ENCODE data around the gene RAPGEF3. TPM values are rescaled to one million over a fixed set of nuclear protein-coding genes. Genes with fewer than 3 reads are reported as not detected.

The RAPGEF3 gene
- total and polyA plus RNA-seq, 2 of the 13 experiments (the other 11 are each of a cell fraction or from before 2014, with no cell fraction given) = 0.07 TPM

DNA sequence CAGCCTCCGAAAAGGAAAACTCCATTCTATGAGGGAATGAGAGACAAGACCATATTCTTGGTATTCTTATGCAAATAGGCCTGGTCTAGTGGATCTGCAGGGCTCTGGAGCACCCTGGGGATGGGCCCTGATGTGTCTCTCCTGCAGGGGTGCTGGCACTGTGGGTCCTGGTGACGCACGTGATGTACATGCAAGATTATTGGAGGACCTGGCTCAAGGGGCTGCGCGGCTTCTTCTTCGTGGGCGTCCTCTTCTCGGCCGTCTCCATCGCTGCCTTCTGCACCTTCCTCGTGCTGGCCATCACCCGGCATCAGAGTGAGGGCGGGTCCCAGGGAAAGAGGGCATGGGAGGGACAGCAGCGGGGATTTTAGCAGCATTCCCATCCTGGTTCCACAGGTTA lies 20.2 kb upstream of the RAPGEF3 start:
- no peak overlapping the region for H3K27ac ChIP-seq (ENCODE audit: extremely low read length, insufficient read depth, low read length)
- no peak for FAIRE-seq
- no TSS peak for BruUV-seq (replicated peaks)

More for the DNA sequence above, 20.2 kb upstream of the RAPGEF3 start:
- POLR2A ChIA-PET = interaction anchor here (1.4 kb wide), 1 partner anchor 40 kb away, joined by 3 read pairs; no protein-coding TSS in a partner anchor
- Histone ChIP-seq H3K4me2 (ENCODE audit: low read depth, low read length) (no peak overlapping the region), H3K9me3 (ENCODE audit: low read length) (no peaks in the 10 kb centered on the region), H3K4me3 (replicated peaks in 1 of 3; ENCODE audit: insufficient read depth in 1 of 3, low read depth in 2 of 3, low read length in 3 of 3) (no peak overlapping the region), H3K9ac (ENCODE audit: insufficient read depth, low read depth, low read length) (no peak overlapping the region), H2AFZ (ENCODE audit: low read length) (no peak overlapping the region), H3K27me3 (ENCODE audit: control insufficient read depth in 1 of 2, insufficient read depth in 2 of 2, low read length in 2 of 2) (no peaks in the 10 kb centered on the region), H3K79me2 (ENCODE audit: insufficient read depth, low read length) (no peaks in the 10 kb centered on the region), H3K36me3 (replicated peaks in 1 of 2; ENCODE audit: control insufficient read depth in 1 of 2, insufficient read depth in 2 of 2, low read length in 2 of 2) (no peaks in the 10 kb centered on the region; a peak in 1 of 5 replicates), H4K20me1 (ENCODE audit: insufficient read depth, low read length) (no peaks in the 10 kb centered on the region), H3K4me1 (ENCODE audit: insufficient read depth, low read length) (peaks cover 29% of the 10 kb centered on the region)
- ATAC-seq (no peak; the same call in 2 of the 3 replicates), DNase-seq (ENCODE audit: low spot score) (no peak)
- intact Hi-C loops (cut with micrococcal nuclease; ENCODE audit: unreplicated experiment) = loop anchor here (1.0 to 5.0 kb wide), 4 partner anchors 37 to 127 kb away; no protein-coding TSS in a partner anchor
- CTCF ChIA-PET (ENCODE audit: low intra/inter-chr PET ratio, low total read pairs) = interaction anchor here (1.0 to 3.6 kb wide), 6 partner anchors 34 to 67 kb away, joined by 3 to 56 read pairs (median 10); no protein-coding TSS in a partner anchor
- 62% methylated on average over 12 of the region's 14 CpGs for WGBS (ENCODE audit: low lambda C conversion rate)
- in situ Hi-C loops (cut with HindIII; ENCODE audit: extremely low pct_ligation_motif_present, low pct_unique_long_range_greater_than_20kb) = loop anchor here (5.0 kb wide), 2 partner anchors 37 to 67 kb away; no protein-coding TSS in a partner anchor
- TF ChIP-seq TCF7L2 (IDR thresholded peaks at IDR 0.05; ENCODE audit: low read depth, low read length) (no peak), KAT2B (IDR thresholded peaks at IDR 0.05; ENCODE audit: borderline replicate concordance, low read depth, low read length) (no peak), ZBTB21 (CRISPR knock-in tag; IDR thresholded peaks at IDR 0.05) (no peak), XBP1 (CRISPR knock-in tag; IDR thresholded peaks at IDR 0.05) (no peak)
- TF ChIP-seq, protein P1, sequence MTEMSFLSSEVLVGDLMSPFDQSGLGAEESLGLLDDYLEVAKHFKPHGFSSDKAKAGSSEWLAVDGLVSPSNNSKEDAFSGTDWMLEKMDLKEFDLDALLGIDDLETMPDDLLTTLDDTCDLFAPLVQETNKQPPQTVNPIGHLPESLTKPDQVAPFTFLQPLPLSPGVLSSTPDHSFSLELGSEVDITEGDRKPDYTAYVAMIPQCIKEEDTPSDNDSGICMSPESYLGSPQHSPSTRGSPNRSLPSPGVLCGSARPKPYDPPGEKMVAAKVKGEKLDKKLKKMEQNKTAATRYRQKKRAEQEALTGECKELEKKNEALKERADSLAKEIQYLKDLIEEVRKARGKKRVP (CRISPR knock-in tag; IDR thresholded peaks at IDR 0.05) = no peak
- TF ChIP-seq, protein P2, sequence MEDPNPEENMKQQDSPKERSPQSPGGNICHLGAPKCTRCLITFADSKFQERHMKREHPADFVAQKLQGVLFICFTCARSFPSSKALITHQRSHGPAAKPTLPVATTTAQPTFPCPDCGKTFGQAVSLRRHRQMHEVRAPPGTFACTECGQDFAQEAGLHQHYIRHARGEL (CRISPR knock-in tag; IDR thresholded peaks at IDR 0.05) = no peak
- TF ChIP-seq, protein P3, sequence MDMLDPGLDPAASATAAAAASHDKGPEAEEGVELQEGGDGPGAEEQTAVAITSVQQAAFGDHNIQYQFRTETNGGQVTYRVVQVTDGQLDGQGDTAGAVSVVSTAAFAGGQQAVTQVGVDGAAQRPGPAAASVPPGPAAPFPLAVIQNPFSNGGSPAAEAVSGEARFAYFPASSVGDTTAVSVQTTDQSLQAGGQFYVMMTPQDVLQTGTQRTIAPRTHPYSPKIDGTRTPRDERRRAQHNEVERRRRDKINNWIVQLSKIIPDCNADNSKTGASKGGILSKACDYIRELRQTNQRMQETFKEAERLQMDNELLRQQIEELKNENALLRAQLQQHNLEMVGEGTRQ (IDR thresholded peaks at IDR 0.05; ENCODE audit: low read depth, low read length) = no peak
- TF ChIP-seq, protein P3 (CRISPR knock-in tag; IDR thresholded peaks at IDR 0.05; ENCODE audit: borderline replicate concordance) = no peak
- TF ChIP-seq, protein P4, sequence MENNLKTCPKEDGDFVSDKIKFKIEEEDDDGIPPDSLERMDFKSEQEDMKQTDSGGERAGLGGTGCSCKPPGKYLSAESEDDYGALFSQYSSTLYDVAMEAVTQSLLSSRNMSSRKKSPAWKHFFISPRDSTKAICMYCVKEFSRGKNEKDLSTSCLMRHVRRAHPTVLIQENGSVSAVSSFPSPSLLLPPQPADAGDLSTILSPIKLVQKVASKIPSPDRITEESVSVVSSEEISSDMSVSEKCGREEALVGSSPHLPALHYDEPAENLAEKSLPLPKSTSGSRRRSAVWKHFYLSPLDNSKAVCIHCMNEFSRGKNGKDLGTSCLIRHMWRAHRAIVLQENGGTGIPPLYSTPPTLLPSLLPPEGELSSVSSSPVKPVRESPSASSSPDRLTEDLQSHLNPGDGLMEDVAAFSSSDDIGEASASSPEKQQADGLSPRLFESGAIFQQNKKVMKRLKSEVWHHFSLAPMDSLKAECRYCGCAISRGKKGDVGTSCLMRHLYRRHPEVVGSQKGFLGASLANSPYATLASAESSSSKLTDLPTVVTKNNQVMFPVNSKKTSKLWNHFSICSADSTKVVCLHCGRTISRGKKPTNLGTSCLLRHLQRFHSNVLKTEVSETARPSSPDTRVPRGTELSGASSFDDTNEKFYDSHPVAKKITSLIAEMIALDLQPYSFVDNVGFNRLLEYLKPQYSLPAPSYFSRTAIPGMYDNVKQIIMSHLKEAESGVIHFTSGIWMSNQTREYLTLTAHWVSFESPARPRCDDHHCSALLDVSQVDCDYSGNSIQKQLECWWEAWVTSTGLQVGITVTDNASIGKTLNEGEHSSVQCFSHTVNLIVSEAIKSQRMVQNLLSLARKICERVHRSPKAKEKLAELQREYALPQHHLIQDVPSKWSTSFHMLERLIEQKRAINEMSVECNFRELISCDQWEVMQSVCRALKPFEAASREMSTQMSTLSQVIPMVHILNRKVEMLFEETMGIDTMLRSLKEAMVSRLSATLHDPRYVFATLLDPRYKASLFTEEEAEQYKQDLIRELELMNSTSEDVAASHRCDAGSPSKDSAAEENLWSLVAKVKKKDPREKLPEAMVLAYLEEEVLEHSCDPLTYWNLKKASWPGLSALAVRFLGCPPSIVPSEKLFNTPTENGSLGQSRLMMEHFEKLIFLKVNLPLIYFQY (CRISPR knock-in tag; IDR thresholded peaks at IDR 0.05; ENCODE audit: borderline replicate concordance) = no peak
- TF ChIP-seq, protein P5, sequence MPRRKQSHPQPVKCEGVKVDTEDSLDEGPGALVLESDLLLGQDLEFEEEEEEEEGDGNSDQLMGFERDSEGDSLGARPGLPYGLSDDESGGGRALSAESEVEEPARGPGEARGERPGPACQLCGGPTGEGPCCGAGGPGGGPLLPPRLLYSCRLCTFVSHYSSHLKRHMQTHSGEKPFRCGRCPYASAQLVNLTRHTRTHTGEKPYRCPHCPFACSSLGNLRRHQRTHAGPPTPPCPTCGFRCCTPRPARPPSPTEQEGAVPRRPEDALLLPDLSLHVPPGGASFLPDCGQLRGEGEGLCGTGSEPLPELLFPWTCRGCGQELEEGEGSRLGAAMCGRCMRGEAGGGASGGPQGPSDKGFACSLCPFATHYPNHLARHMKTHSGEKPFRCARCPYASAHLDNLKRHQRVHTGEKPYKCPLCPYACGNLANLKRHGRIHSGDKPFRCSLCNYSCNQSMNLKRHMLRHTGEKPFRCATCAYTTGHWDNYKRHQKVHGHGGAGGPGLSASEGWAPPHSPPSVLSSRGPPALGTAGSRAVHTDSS (CRISPR knock-in tag; conservative IDR thresholded peaks at IDR 0.05) = no peak
